Measurements from ENCODE around the gene ANGPTL7. TPM values are rescaled to one million over a fixed set of nuclear protein-coding genes. Genes with fewer than 3 reads are reported as not detected.
"Not testable (repeated sequence)": the region's sequence is repeated elsewhere in the genome, so short reads cannot be mapped to it uniquely, and the experiment has no call there.

ANGPTL7 gene
- total RNA-seq, 2 donors from 2014 or later: 3.6 to 4.9 TPM

GRCh38 chr1:11176081-11176706 is 13.0 kb upstream of the ANGPTL7 start:
- H3K4me1 ChIP-seq: no peaks in the 10 kb centered on the region
- H3K27ac ChIP-seq: no peak overlapping the region
- no peak overlapping the region for H3K4me3 ChIP-seq
- H3K36me3 ChIP-seq (replicated peaks in 1 of 2; ENCODE audit: insufficient read depth in 1 of 2, low read depth in 2 of 2): peaks cover 0 to 1% of the 10 kb centered on the region in 2 donors
- ATAC-seq: no peak
- H3K9me3 ChIP-seq: no peaks in the 10 kb centered on the region
- H3K27me3 ChIP-seq: no peaks in the 10 kb centered on the region
- intact Hi-C loops (cut with DNase I): no loop called here
- DNase-seq: no peak
- 90 to 100% methylated on average over 6 to 11 of the region's 11 CpGs for WGBS, 2 donors
- TF ChIP-seq POLR2A (IDR thresholded peaks at IDR 0.05) (no peak), CTCF (IDR thresholded peaks at IDR 0.05) (no peak)

GRCh38 chr1:11178021-11179015 is 10.8 kb upstream of the ANGPTL7 start:
- no peaks in the 10 kb centered on the region for H3K9me3 ChIP-seq
- no peaks in the 10 kb centered on the region for H3K27me3 ChIP-seq
- peaks cover 0 to 1% of the 10 kb centered on the region in 2 donors for H3K36me3 ChIP-seq (replicated peaks in 1 of 2; ENCODE audit: insufficient read depth in 1 of 2, low read depth in 2 of 2)
- DNase-seq (no peak), ATAC-seq (no peak)
- intact Hi-C loops (cut with DNase I): no loop called here
- H3K4me1 ChIP-seq: no peaks in the 10 kb centered on the region
- no peak overlapping the region for H3K27ac ChIP-seq
- 40 to 48% methylated on average over 4 to 7 of the region's 7 CpGs for WGBS, 2 donors
- TF ChIP-seq POLR2A (IDR thresholded peaks at IDR 0.05): no peak
- TF ChIP-seq CTCF (IDR thresholded peaks at IDR 0.05): no peak
- H3K4me3 ChIP-seq: no peak overlapping the region

- intact Hi-C loops (cut with DNase I): no loop called here
These were observed 10.0 kb upstream of the ANGPTL7 start for GRCh38 chr1:11179125-11179524.

GRCh38 chr1:11179749-11180148 is 9.4 kb upstream of the ANGPTL7 start:
- intact Hi-C loops (cut with DNase I); H3K27me3 ChIP-seq: not testable (repeated sequence)

More at GRCh38 chr1:11179125-11179524, 10.0 kb upstream of the ANGPTL7 start:
- TF ChIP-seq POLR2A (IDR thresholded peaks at IDR 0.05) (no peak), CTCF (IDR thresholded peaks at IDR 0.05) (no peak)
- Histone ChIP-seq H3K27me3 (no peaks in the 10 kb centered on the region), H3K27ac (no peak overlapping the region), H3K9me3 (no peaks in the 10 kb centered on the region), H3K36me3 (replicated peaks in 1 of 2; ENCODE audit: insufficient read depth in 1 of 2, low read depth in 2 of 2) (peaks cover 0 to 1% of the 10 kb centered on the region in 2 donors), H3K4me3 (no peak overlapping the region), H3K4me1 (no peaks in the 10 kb centered on the region)
- ATAC-seq: no peak
- DNase-seq: no peak

GRCh38 chr1:11180342-11180744 is 8.8 kb upstream of the ANGPTL7 start:
- TF ChIP-seq POLR2A (IDR thresholded peaks at IDR 0.05) (no peak), CTCF (IDR thresholded peaks at IDR 0.05) (no peak)
- no peaks in the 10 kb centered on the region for H3K9me3 ChIP-seq
- H3K4me1 ChIP-seq: no peaks in the 10 kb centered on the region
- H3K4me3 ChIP-seq: no peak overlapping the region
- H3K36me3 ChIP-seq (replicated peaks in 1 of 2; ENCODE audit: insufficient read depth in 1 of 2, low read depth in 2 of 2): peaks cover 0 to 1% of the 10 kb centered on the region in 2 donors
- ATAC-seq (no peak), DNase-seq (no peak)
- no peak overlapping the region for H3K27ac ChIP-seq
- intact Hi-C loops (cut with DNase I): no loop called here
- no peaks in the 10 kb centered on the region for H3K27me3 ChIP-seq

More at GRCh38 chr1:11179749-11180148, 9.4 kb upstream of the ANGPTL7 start:
- not testable (repeated sequence) for ATAC-seq; H3K36me3 ChIP-seq (replicated peaks in 1 of 2; ENCODE audit: insufficient read depth in 1 of 2, low read depth in 2 of 2); H3K4me3 ChIP-seq; DNase-seq; H3K9me3 ChIP-seq; H3K4me1 ChIP-seq; H3K27ac ChIP-seq
- WGBS, 2 donors: 42 to 46% methylated on average over 3 of the region's 3 CpGs
